ENCODE data around the gene YJU2.
"Not testable (repeated sequence)": the region's sequence is repeated elsewhere in the genome, so short reads cannot be mapped to it uniquely, and the experiment has no call there.

The YJU2 gene

DNA sequence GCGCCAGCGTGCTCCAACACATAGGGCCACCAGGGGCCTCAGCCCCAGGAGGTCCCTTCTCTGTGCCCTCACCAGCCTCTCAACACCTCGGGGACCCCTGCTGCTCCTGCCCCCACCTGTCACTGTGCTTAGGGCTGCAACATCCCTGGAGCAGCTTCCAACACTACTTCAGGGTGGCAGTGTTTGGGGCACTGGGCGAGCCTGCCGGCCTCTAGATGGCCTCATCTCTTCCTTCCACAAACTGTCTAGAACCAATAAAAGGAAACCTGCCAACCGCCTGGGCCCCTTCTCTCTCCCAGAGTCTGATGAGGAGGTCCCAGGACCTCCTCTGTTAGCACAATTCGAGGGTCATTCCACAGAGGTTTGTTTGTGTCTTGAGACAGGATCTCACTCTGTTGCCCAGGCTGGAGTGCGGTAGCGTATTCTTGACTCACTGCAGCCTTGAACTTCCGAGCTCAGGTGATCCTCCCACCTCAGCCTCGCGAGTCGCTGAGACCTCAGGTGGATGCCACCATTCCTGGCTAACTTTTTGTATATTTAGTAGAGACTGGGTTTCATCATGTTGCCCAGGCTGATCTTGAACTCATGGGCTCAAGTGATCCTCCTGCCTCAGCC lies 22.0 kb downstream of the YJU2 start:
- Mint-ChIP-seq H3K9me3 (no peaks in the 10 kb centered on the region), H3K36me3 (ENCODE audit: low read depth) (peaks cover 33% of the 10 kb centered on the region), H3K4me3 (no peak overlapping the region), H3K4me1 (peaks cover 18% of the 10 kb centered on the region), H3K27ac (no peak overlapping the region), H3K27me3 (no peaks in the 10 kb centered on the region)
- DNase-seq (no peak), ATAC-seq (no peak)

DNA sequence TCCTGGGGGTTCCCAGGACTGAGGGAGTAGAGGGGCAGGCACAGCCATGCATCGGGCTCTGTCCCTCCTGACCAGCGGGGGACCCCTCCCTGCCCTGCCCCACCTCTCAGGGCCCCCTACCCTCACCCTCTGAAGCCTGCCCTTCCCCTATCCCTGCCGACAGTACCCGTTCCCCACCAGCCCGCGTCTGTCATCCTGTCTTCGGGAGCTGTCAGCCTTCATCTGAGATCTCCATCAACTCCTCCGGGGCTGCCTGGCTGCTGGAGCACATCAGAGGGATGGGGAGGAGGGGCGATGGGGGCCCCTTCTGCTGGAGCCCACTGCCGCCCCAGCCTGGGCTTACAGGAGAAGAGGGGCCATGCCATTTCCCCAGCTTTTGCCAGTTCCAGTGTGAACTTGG lies 26.0 kb downstream of the YJU2 start:
- Mint-ChIP-seq H3K27me3 (no peaks in the 10 kb centered on the region), H3K4me3 (no peak overlapping the region), H3K27ac (no peak overlapping the region), H3K9me3 (no peaks in the 10 kb centered on the region), H3K4me1 (no peaks in the 10 kb centered on the region), H3K36me3 (ENCODE audit: low read depth) (peaks cover 12% of the 10 kb centered on the region)
- ATAC-seq (no peak), DNase-seq (no peak)

DNA sequence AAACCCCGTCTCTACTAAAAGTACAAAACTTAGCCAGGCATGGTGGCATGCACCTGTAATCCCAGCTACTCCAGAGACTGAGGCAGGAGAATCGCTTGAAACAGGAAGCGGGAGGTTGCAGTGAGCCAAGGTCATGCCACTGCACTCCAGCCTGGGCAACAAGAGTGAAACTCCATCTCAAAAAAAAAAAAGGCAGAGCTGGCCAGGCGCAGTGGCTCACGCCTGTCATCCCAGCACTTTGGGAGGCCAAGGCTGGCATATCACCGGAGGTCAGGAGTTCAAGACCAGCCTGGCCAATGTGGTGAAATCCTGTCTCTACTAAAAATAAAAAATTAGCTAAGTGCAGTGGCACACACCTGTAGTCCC lies 27.4 kb downstream of the YJU2 start:
- ATAC-seq; H3K4me3 Mint-ChIP-seq; H3K9me3 Mint-ChIP-seq; H3K27ac Mint-ChIP-seq; H3K36me3 Mint-ChIP-seq (ENCODE audit: low read depth); H3K27me3 Mint-ChIP-seq; H3K4me1 Mint-ChIP-seq; DNase-seq: not testable (repeated sequence)

DNA sequence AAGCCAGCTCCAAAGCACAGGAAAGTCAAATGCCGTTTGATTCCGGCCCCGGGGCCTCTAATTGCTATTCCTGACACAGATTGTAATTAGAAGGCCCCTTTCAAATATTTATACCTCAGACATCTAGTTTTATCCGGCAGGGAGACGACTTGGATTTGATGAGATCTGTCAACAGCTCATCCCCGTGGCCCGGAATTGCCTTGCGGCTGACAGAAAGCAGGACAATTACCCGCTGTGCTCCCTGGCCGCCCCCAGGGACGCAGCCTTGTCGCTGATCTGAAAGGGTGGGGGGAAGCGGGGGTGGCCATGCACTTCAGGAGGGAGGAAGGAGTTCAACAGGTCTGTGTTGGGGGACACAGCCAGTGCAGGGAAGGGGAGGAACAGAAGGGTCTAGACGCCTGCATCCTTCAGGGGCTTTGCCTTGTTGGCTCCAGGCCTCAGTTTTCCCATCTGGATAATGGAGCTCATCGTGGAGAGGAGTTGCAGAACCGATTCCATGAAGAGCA lies 30.4 kb downstream of the YJU2 start:
- Mint-ChIP-seq H3K9me3 (no peaks in the 10 kb centered on the region), H3K27me3 (peaks cover 23% of the 10 kb centered on the region), H3K36me3 (ENCODE audit: low read depth) (no peaks in the 10 kb centered on the region), H3K4me1 (peaks cover 5% of the 10 kb centered on the region), H3K4me3 (no peak overlapping the region), H3K27ac (no peak overlapping the region)
- DNase-seq (no peak), ATAC-seq (no peak)

GRCh38 chr19:4278010-4278409 lies 31.1 kb downstream of the YJU2 start:
- no peak for ATAC-seq
- no peak overlapping the region for H3K27ac Mint-ChIP-seq
- no peak for DNase-seq
- no peaks in the 10 kb centered on the region for H3K9me3 Mint-ChIP-seq
- no peak overlapping the region for H3K4me3 Mint-ChIP-seq
- H3K4me1 Mint-ChIP-seq = peaks cover 5% of the 10 kb centered on the region
- peaks cover 25% of the 10 kb centered on the region for H3K27me3 Mint-ChIP-seq
- no peaks in the 10 kb centered on the region for H3K36me3 Mint-ChIP-seq (ENCODE audit: low read depth)

DNA sequence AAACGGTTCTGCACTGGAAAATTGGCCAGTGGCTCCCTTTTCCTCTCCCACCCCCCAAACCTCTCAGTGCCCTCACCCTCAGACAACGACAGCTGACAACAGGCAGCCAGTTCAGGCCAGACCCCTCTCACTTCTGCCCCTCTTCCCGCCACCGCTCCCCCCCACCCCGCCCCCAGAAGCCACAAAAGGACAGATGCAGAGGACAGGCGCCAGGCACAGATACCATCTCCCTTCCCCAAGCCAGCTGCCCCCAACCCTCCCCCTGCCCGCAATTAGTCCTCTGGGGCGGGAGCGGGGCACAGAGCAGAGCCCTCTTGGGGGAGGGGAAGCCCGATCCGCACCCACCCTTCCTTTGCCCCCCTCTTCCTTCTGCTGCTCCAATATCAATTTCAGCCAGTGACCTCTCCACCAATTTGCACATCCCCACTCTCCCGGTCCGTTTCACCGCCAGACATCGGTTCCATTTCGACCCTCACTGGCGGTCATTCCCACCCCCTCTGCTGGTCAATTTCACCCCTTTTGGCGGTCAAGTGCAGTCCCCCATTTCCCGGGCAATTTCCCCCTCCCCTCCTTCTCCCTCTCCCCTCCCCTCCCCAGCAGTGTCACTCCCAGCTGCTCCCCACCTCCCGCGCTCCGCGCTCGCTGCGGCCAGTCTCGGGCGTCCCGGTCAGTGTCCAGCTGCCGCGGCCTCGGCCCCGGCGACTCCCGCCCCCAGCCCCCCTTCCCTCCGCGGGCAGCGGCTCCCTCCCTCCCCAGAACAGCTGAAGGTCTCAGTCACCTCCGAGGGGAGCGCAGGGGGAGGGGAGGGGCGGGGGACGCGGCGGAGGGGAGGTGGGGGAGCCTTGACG lies 31.8 kb downstream of the YJU2 start, which contains the start of gene SHD:
TSS of gene SHD (plus strand) at position 848 of the 848 bp plus-strand sequence. CDS start 798 bp downstream, outside the sequence.
- no peak for ATAC-seq
- H3K9me3 Mint-ChIP-seq = no peaks in the 10 kb centered on the region
- peaks cover 5% of the 10 kb centered on the region for H3K4me1 Mint-ChIP-seq
- no peak for DNase-seq
- no peak within 1 kb of the TSS for H3K27ac Mint-ChIP-seq
- no peak within 1 kb of the TSS for H3K4me3 Mint-ChIP-seq
- no peaks in the 10 kb centered on the region for H3K36me3 Mint-ChIP-seq (ENCODE audit: low read depth)
- peaks cover 25% of the 10 kb centered on the region for H3K27me3 Mint-ChIP-seq

- ATAC-seq (no peak), DNase-seq (no peak)
- no peak overlapping the region for H3K27ac Mint-ChIP-seq
- H3K4me3 Mint-ChIP-seq = no peak overlapping the region
- H3K27me3 Mint-ChIP-seq = peaks cover 25% of the 10 kb centered on the region
- H3K4me1 Mint-ChIP-seq = peaks cover 5% of the 10 kb centered on the region
- no peaks in the 10 kb centered on the region for H3K36me3 Mint-ChIP-seq (ENCODE audit: low read depth)
- H3K9me3 Mint-ChIP-seq = no peaks in the 10 kb centered on the region
Measured at GRCh38 chr19:4279267-4279529, 32.3 kb downstream of the YJU2 start.

- no peak overlapping the region for H3K4me3 Mint-ChIP-seq
- no peaks in the 10 kb centered on the region for H3K36me3 Mint-ChIP-seq (ENCODE audit: low read depth)
- H3K27ac Mint-ChIP-seq = no peak overlapping the region
- DNase-seq = no peak
- no peak for ATAC-seq
- H3K27me3 Mint-ChIP-seq = peaks cover 25% of the 10 kb centered on the region
- H3K4me1 Mint-ChIP-seq = peaks cover 5% of the 10 kb centered on the region
- no peaks in the 10 kb centered on the region for H3K9me3 Mint-ChIP-seq
Measured at GRCh38 chr19:4279530-4280422, 32.9 kb downstream of the YJU2 start.

DNA sequence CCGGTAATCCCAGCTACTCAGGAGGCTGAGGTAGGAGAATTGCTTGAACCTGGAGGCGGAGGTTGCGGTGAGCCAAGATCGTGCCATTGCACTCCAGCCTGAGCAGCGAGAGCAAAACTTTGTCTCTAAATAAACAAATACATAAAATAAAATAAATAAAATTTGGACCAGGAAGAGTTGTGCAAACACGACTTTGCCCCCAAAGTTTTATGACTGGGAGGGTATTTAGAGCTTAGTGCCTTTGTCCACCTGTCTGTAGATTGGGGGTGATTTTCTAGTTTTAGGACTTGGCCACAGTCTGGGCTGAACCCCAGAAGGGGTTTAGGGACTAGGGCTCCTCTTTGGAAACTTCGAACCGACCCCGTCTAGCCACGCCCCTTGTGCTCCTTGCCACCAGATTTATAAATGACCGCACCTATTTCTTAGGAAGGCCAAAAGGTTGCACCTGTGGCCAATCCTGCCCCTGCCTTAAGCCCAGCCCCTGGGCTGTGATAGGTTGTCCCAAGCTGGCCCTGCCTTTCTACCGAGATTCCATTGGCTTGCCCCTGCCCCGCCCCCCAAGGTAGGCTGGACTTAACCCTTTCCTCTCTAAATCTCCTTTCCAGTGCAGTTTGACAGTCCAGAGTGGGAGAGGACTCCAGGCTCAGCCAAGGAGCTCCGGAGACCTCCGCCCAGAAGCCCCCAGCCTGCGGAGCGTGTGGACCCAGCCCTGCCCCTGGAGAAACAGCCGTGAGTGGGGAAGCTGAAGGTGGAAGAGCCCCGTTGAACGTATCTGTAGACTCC lies 37.5 kb downstream of the YJU2 start:
- no peak for DNase-seq
- no peaks in the 10 kb centered on the region for H3K36me3 Mint-ChIP-seq (ENCODE audit: low read depth)
- peaks cover 23% of the 10 kb centered on the region for H3K27me3 Mint-ChIP-seq
- H3K27ac Mint-ChIP-seq = no peak overlapping the region
- H3K4me1 Mint-ChIP-seq = peaks cover 3% of the 10 kb centered on the region
- no peak overlapping the region for H3K4me3 Mint-ChIP-seq
- no peaks in the 10 kb centered on the region for H3K9me3 Mint-ChIP-seq
- no peak for ATAC-seq

GRCh38 chr19:4284974-4285373 lies 38.1 kb downstream of the YJU2 start:
- Mint-ChIP-seq H3K9me3 (no peaks in the 10 kb centered on the region), H3K36me3 (ENCODE audit: low read depth) (no peaks in the 10 kb centered on the region), H3K27me3 (peaks cover 21% of the 10 kb centered on the region), H3K27ac (no peak overlapping the region), H3K4me1 (no peaks in the 10 kb centered on the region), H3K4me3 (no peak overlapping the region)
- no peak for ATAC-seq
- no peak for DNase-seq

- H3K27ac Mint-ChIP-seq; H3K36me3 Mint-ChIP-seq (ENCODE audit: low read depth); DNase-seq; H3K9me3 Mint-ChIP-seq; H3K27me3 Mint-ChIP-seq; ATAC-seq; H3K4me1 Mint-ChIP-seq; H3K4me3 Mint-ChIP-seq: not testable (repeated sequence)
Measured at GRCh38 chr19:4286141-4286540, 39.3 kb downstream of the YJU2 start.

DNA sequence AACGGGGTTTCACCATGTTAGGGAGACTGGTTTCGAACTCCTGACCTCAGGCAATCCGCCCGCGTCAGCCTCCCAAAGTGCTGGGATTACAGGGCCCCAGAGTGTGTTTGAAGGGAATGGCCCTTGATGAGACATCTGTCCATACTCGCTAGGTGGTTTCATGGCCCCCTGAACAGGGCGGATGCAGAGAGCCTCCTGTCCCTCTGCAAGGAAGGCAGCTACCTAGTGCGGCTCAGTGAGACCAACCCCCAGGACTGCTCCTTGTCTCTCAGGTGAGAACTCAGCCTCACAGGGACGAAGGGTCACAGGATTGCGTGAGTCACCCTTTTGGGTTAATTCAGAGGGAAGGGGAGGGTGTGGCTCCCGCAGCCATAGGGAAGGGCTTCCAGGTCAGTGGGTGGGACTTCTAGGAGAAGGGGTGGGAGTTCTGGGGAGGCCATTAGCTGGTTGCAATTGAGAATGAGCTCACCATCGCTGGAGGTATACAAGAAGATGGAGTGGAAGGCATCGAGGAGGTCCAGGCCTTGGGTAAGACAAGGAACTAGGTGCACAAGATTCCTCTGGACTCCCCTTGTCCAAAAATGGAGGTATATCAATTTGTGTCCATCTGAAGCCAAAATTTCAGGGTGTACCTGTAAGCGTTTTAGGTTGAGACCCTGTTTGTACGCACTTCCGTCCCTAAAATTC lies 41.4 kb downstream of the YJU2 start:
- H3K36me3 Mint-ChIP-seq (ENCODE audit: low read depth) = no peaks in the 10 kb centered on the region
- no peak overlapping the region for H3K4me3 Mint-ChIP-seq
- no peak overlapping the region for H3K27ac Mint-ChIP-seq
- H3K27me3 Mint-ChIP-seq = peaks cover 1% of the 10 kb centered on the region
- H3K4me1 Mint-ChIP-seq = no peaks in the 10 kb centered on the region
- ATAC-seq = no peak
- DNase-seq = no peak
- H3K9me3 Mint-ChIP-seq = no peaks in the 10 kb centered on the region

DNA sequence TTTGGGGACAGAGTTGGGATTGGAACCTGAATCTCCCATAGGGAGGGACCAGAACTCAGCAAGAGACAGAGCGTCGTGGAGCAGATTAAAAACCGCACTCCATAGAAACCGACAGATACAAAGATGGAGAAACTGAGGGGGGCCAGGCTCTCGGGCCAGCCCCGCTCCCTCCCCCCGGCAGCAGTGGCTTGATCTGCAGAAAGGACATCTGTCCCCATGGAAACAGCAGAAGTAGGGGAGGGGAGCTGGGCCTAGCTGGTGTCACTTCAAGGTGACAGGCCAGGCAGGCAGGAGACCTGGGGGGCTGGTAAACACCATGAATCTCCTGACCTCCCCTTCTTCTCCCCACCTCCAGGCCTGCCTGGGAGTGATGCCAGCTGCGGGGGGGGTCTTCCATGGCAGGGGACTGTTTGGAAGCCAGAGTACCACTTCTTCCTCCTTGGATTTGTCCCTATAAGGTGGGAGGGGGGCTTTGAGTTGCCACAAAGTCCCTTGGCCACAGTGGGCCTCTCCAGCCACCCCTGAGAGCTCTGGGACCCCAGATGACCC lies 44.4 kb downstream of the YJU2 start:
- no peak overlapping the region for H3K27ac Mint-ChIP-seq

More for the DNA sequence above, 44.4 kb downstream of the YJU2 start:
- no peaks in the 10 kb centered on the region for H3K4me1 Mint-ChIP-seq
- no peak overlapping the region for H3K4me3 Mint-ChIP-seq
- H3K36me3 Mint-ChIP-seq (ENCODE audit: low read depth) = no peaks in the 10 kb centered on the region
- ATAC-seq = no peak
- no peaks in the 10 kb centered on the region for H3K9me3 Mint-ChIP-seq
- peaks cover under 1% of the 10 kb centered on the region for H3K27me3 Mint-ChIP-seq
- no peak for DNase-seq

Data from activated naive CD8-positive, alpha-beta T cell treated with anti-CD3 and anti-CD28 coated beads, Interleukin-2, amount 50 U/mL, for 24 hours (primary cell).